Activated CD4-positive, alpha-beta memory T cell treated with anti-CD3 and anti-CD28 coated beads, Interleukin-2, amount 10 ng/mL, durations not matched to agents 7 days and 5 days (primary cell): ENCODE data around the gene CELSR1. TPM values are rescaled to one million over a fixed set of nuclear protein-coding genes. Genes with fewer than 3 reads are reported as not detected.

Source experiments
- CTCF ChIA-PET: fragments of 350-600 bp; sonication (Branson Sonifier 250); formaldehyde crosslinking; loops from one replicate; lab custom pipeline; 2021; ENCODE audit warnings: antibody characterized with exemption, inconsistent platforms; lab: Charles Lee
- POLR2A ChIA-PET: fragments of 350-600 bp; sonication (Branson Sonifier 250); formaldehyde crosslinking; loops from one replicate; lab custom pipeline; 2021; ENCODE audit warnings: antibody characterized with exemption; lab: Charles Lee
- DNase-seq: peaks from one replicate; pipeline ENCODE4 v3.0.0-alpha.2; 2020
- H3K27ac Mint-ChIP-seq: one replicate; pipeline ENCODE4 v1.8.0; 2021; ENCODE audit warnings: mild to moderate bottlenecking, mixed read lengths
- H3K27me3 Mint-ChIP-seq: one replicate; pipeline ENCODE4 v1.8.0; 2021; ENCODE audit warnings: mixed read lengths
- H3K36me3 Mint-ChIP-seq: one replicate; pipeline ENCODE4 v1.8.0; 2021; ENCODE audit warnings: low read depth, mixed read lengths
- H3K4me1 Mint-ChIP-seq: one replicate; pipeline ENCODE4 v1.8.0; 2021; ENCODE audit warnings: mixed read lengths
- H3K4me3 Mint-ChIP-seq: one replicate; pipeline ENCODE4 v1.8.0; 2021; ENCODE audit warnings: mild to moderate bottlenecking, mixed read lengths
- H3K9me3 Mint-ChIP-seq: one replicate; pipeline ENCODE4 v1.8.0; 2021; ENCODE audit warnings: mixed read lengths
- total RNA-seq, 2 experiments: library from RNA; stranded (reverse); gene quantifications; one replicate each; pipeline ENCODE4 v1.2.3, GENCODE V29; 2021

The CELSR1 gene
- total RNA-seq, 2 experiments from 2014 or later: 0.10 to 0.13 TPM

GRCh38 chr22:46335201-46336118 lies 202.0 kb downstream of the CELSR1 start, which contains the start of gene TRMU:
TRMU (plus strand) TSS chr22:46335714; CDS start chr22:46335765, 51 bp downstream.
- no peaks in the 10 kb centered on the region for H3K27me3 Mint-ChIP-seq
- H3K4me1 Mint-ChIP-seq: peaks cover 33% of the 10 kb centered on the region
- ChIA-PET CTCF (interaction anchor here (1.1 to 1.8 kb wide), 3 partner anchors 32 to 329 kb away, joined by 5 to 6 read pairs (median 5); no protein-coding TSS in a partner anchor), POLR2A (interaction anchor here (0.9 to 2.7 kb wide), 8 partner anchors 7 to 186 kb away, joined by 3 to 16 read pairs (median 4); partner anchors contain the start of gene GTSE1)
- DNase-seq: peak; percentile 81
- peak within 1 kb of the TSS; percentile 86 for H3K27ac Mint-ChIP-seq
- H3K9me3 Mint-ChIP-seq: no peaks in the 10 kb centered on the region
- peaks cover 54% of the 10 kb centered on the region for H3K36me3 Mint-ChIP-seq
- peak within 1 kb of the TSS; percentile 92 for H3K4me3 Mint-ChIP-seq

- Mint-ChIP-seq H3K4me3 (no peak overlapping the region), H3K27ac (no peak overlapping the region), H3K36me3 (peaks cover 52% of the 10 kb centered on the region), H3K27me3 (no peaks in the 10 kb centered on the region), H3K4me1 (peaks cover 11% of the 10 kb centered on the region), H3K9me3 (no peaks in the 10 kb centered on the region)
- no peak for DNase-seq
- CTCF ChIA-PET: no interaction called here
- POLR2A ChIA-PET: interaction anchor here (1.1 kb wide), 1 partner anchor 35 kb away, joined by 3 read pairs; the partner anchor contains the start of gene GTSE1
These were observed 205.9 kb downstream of the CELSR1 start for GRCh38 chr22:46331496-46331895.

DNA sequence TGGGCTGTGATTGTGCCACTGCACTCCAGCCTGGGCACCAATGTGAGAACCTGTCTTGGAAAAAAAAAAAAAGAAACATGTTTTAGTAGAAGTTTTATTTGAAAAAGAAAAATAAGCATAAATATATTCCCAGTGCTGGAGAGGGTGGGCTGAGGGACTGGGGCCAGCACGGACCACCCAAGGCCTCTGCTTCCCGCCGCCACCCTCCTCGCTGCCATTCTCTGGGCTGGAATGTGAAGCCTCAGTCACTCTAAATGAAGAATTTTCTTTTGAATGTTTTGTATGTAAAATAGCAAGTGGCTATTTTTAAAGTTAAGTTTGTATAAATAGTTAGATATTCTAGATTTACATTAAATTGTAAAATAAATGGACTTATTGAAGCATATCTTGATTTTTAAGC lies 207.0 kb downstream of the CELSR1 start:
- Mint-ChIP-seq H3K27me3 (no peaks in the 10 kb centered on the region), H3K36me3 (peaks cover 53% of the 10 kb centered on the region), H3K9me3 (no peaks in the 10 kb centered on the region), H3K4me1 (peaks cover 8% of the 10 kb centered on the region), H3K27ac (no peak overlapping the region), H3K4me3 (no peak overlapping the region)
- POLR2A ChIA-PET: no interaction called here
- CTCF ChIA-PET: interaction anchor here (0.7 kb wide), 1 partner anchor 316 kb away, joined by 3 read pairs; no protein-coding TSS in a partner anchor
- DNase-seq: no peak

- H3K4me1 Mint-ChIP-seq: peaks cover 4% of the 10 kb centered on the region
- H3K36me3 Mint-ChIP-seq: peaks cover 56% of the 10 kb centered on the region
- ChIA-PET POLR2A (interaction anchor here (1.2 kb wide), 1 partner anchor 33 kb away, joined by 3 read pairs; the partner anchor contains the start of gene GTSE1), CTCF (interaction anchor here (0.7 to 0.9 kb wide), 2 partner anchors 30 to 315 kb away, joined by 3 read pairs; no protein-coding TSS in a partner anchor)
- H3K9me3 Mint-ChIP-seq: no peaks in the 10 kb centered on the region
- no peak overlapping the region for H3K4me3 Mint-ChIP-seq
- no peaks in the 10 kb centered on the region for H3K27me3 Mint-ChIP-seq
- no peak overlapping the region for H3K27ac Mint-ChIP-seq
- no peak for DNase-seq
These were observed 207.8 kb downstream of the CELSR1 start for GRCh38 chr22:46329616-46330015.

- no peaks in the 10 kb centered on the region for H3K9me3 Mint-ChIP-seq
- ChIA-PET CTCF (interaction anchor here (0.9 kb wide), 1 partner anchor 29 kb away, joined by 3 read pairs; no protein-coding TSS in a partner anchor), POLR2A (interaction anchor here (1.2 kb wide), 1 partner anchor 32 kb away, joined by 3 read pairs; the partner anchor contains the start of gene GTSE1)
- no peaks in the 10 kb centered on the region for H3K4me1 Mint-ChIP-seq
- no peak for DNase-seq
- H3K4me3 Mint-ChIP-seq: no peak overlapping the region
- no peaks in the 10 kb centered on the region for H3K27me3 Mint-ChIP-seq
- H3K36me3 Mint-ChIP-seq: peaks cover 62% of the 10 kb centered on the region
- no peak overlapping the region for H3K27ac Mint-ChIP-seq
These were observed 208.6 kb downstream of the CELSR1 start for GRCh38 chr22:46328797-46329196.

DNA sequence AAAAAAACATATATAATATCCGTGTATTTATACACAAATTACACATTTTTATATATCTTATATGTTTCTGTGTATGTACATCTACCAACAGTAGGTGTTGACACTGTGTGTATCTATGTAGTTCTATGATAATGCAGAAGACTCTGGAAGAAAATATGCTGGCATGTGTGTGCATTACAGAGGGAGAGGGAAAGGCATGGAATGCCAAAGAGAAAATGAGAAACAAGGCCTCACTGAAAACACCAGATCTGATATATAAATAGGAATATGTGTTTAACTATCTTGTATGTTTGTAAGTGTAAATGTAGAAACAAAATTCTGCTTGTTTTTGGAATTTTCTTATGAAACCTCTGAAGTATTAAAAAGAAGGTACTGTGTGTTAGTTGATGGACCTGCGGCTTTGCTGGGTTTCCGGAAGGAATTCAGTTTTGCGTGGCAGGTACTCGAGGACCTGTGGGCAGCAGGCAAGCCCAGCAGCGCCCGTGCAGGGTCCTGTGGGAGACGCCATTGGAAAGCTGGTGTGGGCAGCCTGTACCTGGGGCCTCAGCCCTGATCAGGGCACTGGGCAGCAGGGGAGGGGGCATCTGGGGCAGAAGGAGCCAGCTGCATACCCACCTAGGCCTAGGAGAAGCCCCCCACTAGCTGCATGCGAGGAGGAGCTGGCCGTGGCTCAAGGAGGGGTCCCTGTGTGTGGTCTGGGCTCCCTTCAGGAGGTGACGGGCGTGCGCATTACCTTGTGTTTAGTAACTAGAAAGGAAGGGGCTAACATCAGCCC lies 209.5 kb downstream of the CELSR1 start:
- Mint-ChIP-seq H3K9me3 (no peaks in the 10 kb centered on the region), H3K27ac (no peak overlapping the region), H3K4me3 (no peak overlapping the region), H3K36me3 (peaks cover 61% of the 10 kb centered on the region), H3K4me1 (no peaks in the 10 kb centered on the region), H3K27me3 (no peaks in the 10 kb centered on the region)
- no peak for DNase-seq
- POLR2A ChIA-PET: interaction anchor here (1.1 kb wide), 1 partner anchor 9 kb away, joined by 3 read pairs; no protein-coding TSS in a partner anchor
- CTCF ChIA-PET: no interaction called here

- CTCF ChIA-PET: no interaction called here
- no peaks in the 10 kb centered on the region for H3K9me3 Mint-ChIP-seq
- no peak overlapping the region for H3K4me3 Mint-ChIP-seq
- no peaks in the 10 kb centered on the region for H3K4me1 Mint-ChIP-seq
- H3K27ac Mint-ChIP-seq: no peak overlapping the region
- H3K36me3 Mint-ChIP-seq: peaks cover 70% of the 10 kb centered on the region
- no peaks in the 10 kb centered on the region for H3K27me3 Mint-ChIP-seq
- DNase-seq: no peak
- POLR2A ChIA-PET: interaction anchor here (1.1 to 1.8 kb wide), 2 partner anchors 9 to 11 kb away, joined by 3 to 5 read pairs; partner anchors contain the start of gene TRMU
These were observed 211.2 kb downstream of the CELSR1 start for GRCh38 chr22:46326066-46326680.

GRCh38 chr22:46323162-46323561 lies 214.3 kb downstream of the CELSR1 start:
- H3K27me3 Mint-ChIP-seq: no peaks in the 10 kb centered on the region
- CTCF ChIA-PET: no interaction called here
- no peak overlapping the region for H3K4me3 Mint-ChIP-seq
- no peaks in the 10 kb centered on the region for H3K9me3 Mint-ChIP-seq
- peaks cover 76% of the 10 kb centered on the region for H3K36me3 Mint-ChIP-seq
- no peaks in the 10 kb centered on the region for H3K4me1 Mint-ChIP-seq
- DNase-seq: no peak
- POLR2A ChIA-PET: no interaction called here
- no peak overlapping the region for H3K27ac Mint-ChIP-seq

DNA sequence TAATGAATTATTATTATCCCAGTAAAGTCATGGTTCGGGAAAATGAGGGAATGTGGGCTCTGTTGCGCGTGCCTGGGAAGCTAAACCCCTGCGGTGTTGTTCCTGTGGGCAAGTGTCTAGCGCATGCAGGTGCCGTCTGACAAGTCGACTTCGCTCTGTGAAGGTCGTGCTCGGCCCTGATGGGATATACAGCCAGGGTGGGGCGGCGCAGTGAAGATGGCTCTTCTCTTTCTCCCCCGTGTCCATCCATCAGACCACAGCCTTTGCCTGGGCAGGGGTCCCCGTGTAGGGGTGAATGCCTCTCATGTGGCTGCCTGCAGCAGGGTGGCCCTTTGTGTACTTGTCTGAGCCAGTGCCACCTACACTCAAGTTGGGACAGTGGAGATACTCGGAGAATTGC lies 214.7 kb downstream of the CELSR1 start:
- no peak overlapping the region for H3K27ac Mint-ChIP-seq
- CTCF ChIA-PET: no interaction called here
- POLR2A ChIA-PET: no interaction called here

GRCh38 chr22:46320716-46321386 lies 216.6 kb downstream of the CELSR1 start:
- CTCF ChIA-PET: interaction anchor here (0.6 kb wide), 1 partner anchor 146 kb away, joined by 3 read pairs; no protein-coding TSS in a partner anchor
- Mint-ChIP-seq H3K27me3 (no peaks in the 10 kb centered on the region), H3K9me3 (no peaks in the 10 kb centered on the region), H3K4me3 (no peak overlapping the region), H3K36me3 (peaks cover 87% of the 10 kb centered on the region), H3K4me1 (no peaks in the 10 kb centered on the region), H3K27ac (no peak overlapping the region)
- POLR2A ChIA-PET: interaction anchor here (1.0 kb wide), 1 partner anchor 24 kb away, joined by 3 read pairs; the partner anchor contains the start of gene GTSE1
- DNase-seq: no peak

More for the DNA sequence above, 214.7 kb downstream of the CELSR1 start:
- DNase-seq: no peak
- Mint-ChIP-seq H3K27me3 (no peaks in the 10 kb centered on the region), H3K9me3 (no peaks in the 10 kb centered on the region), H3K4me3 (no peak overlapping the region), H3K4me1 (no peaks in the 10 kb centered on the region), H3K36me3 (peaks cover 76% of the 10 kb centered on the region)

DNA sequence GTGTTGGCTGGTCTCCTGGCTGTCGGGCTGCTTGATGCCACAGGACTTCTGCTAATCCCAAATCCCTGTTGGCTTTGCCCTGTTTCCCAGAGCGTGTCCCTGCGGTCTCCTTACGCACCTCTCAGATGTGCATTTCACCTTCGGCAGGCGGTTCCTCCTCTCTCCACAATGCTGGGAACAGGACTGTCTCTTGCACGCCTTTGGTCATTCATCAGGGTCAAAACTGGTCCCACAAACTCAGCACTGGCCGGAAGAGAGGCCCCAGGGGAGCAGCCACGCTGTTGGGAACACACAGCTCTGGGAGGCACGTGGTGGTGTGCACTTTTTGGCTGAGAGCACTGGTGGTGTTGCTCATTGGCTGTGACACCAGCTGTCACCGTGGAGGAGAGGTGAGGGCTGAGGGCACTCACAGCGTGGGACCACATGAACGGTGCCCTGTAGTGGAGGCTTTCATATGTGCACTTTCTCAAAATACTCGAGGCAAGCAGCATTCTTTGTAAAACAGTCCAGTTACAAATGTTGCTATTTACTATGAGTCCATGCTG lies 217.2 kb downstream of the CELSR1 start:
- Mint-ChIP-seq H3K9me3 (no peaks in the 10 kb centered on the region), H3K27ac (no peak overlapping the region), H3K4me1 (no peaks in the 10 kb centered on the region), H3K4me3 (no peak overlapping the region), H3K36me3 (peaks cover 90% of the 10 kb centered on the region), H3K27me3 (no peaks in the 10 kb centered on the region)
- CTCF ChIA-PET: interaction anchor here (0.6 kb wide), 1 partner anchor 145 kb away, joined by 3 read pairs; no protein-coding TSS in a partner anchor
- POLR2A ChIA-PET: interaction anchor here (1.0 kb wide), 1 partner anchor 24 kb away, joined by 3 read pairs; the partner anchor contains the start of gene GTSE1
- no peak for DNase-seq
